HCT116 (cell line): Measurements from ENCODE around the gene PLSCR1. TPM values are rescaled to one million over a fixed set of nuclear protein-coding genes. Genes with fewer than 3 reads are reported as not detected.

Experiments used
- ATAC-seq: fragments of 200-7000 bp; cut with Tn5 transposase; 2 replicates; pipeline ENCODE4 v1.9.1; 2020; ENCODE audit warnings: mild to moderate bottlenecking, moderate library complexity
- BruUV-seq: library from RNA; stranded (reverse); fragments of 400-500 nt; replicated peaks from 2 replicates; lab custom pipeline; 2021; lab: Mats Ljungman, UMichigan
- CTCF ChIA-PET: fragments of 300-600 bp; sonication (Branson Sonifier 250); formaldehyde crosslinking; loops from one replicate; lab custom pipeline; 2021; ENCODE audit warnings: antibody characterized with exemption; lab: Charles Lee
- POLR2A ChIA-PET: fragments of 300-600, 350-600 bp; sonication (Branson Sonifier 250); formaldehyde crosslinking; loops from one replicate; lab custom pipeline; 2021; ENCODE audit warnings: antibody characterized with exemption; lab: Charles Lee
- RAD21 ChIA-PET, 2 experiments: fragments of 300-600 bp; sonication (Branson Sonifier 250); formaldehyde crosslinking; loops; one replicate each; lab custom pipeline; 2023; ENCODE audit warnings: low total read pairs in 2 of 2; ENCODE audit not compliant: uncharacterized antibody in 2 of 2, unreplicated experiment in 2 of 2, low non-redundant PET in 1 of 2; lab: Charles Lee
- DNase-seq: peaks from one replicate; pipeline ENCODE4 v3.0.0-alpha.2; 2010; ENCODE audit warnings: low read depth, low spot score
- H2AFZ ChIP-seq: fragments of 200-600 bp; shearing (Covaris generic), sonication (generic); 2 replicates; pipeline ENCODE4 v1.6.1; 2017; ENCODE audit warnings: low read depth, mixed run types, mixed read lengths, antibody characterized with exemption, low read length; ENCODE audit not compliant: poor library complexity, severe bottlenecking
- H3K27ac ChIP-seq: 2 replicates; pipeline ENCODE4 v1.5.1; 2012; ENCODE audit warnings: low read depth, low read length
- H3K27me3 ChIP-seq: fragments of 200-600 bp; sonication (generic); 2 replicates; pipeline ENCODE4 v1.6.1; 2016; ENCODE audit warnings: mixed run types, low read length, mixed read lengths; ENCODE audit not compliant: insufficient read depth
- H3K36me3 ChIP-seq, 2 experiments: fragments of 200-500 bp in 1 of 2; fragments of 200-600 bp in 1 of 2; sonication (Bioruptor generic) in 1 of 2; sonication (generic) in 1 of 2; 2 replicates each; pipeline versions ENCODE4 v1.5.1 to v1.6.1; 2014 to 2016; ENCODE audit warnings: low read length in 2 of 2, inconsistent platforms in 1 of 2, mixed read lengths in 1 of 2, mixed run types in 1 of 2; ENCODE audit not compliant: insufficient read depth in 2 of 2, control insufficient read depth in 1 of 2
- H3K4me1 ChIP-seq, 2 experiments: fragments of 200-600 bp in 1 of 2; sonication (generic) in 1 of 2; 2 replicates each; pipeline versions ENCODE4 v1.5.1 to v1.6.1; 2012 to 2017; ENCODE audit warnings: low read length in 2 of 2, inconsistent platforms in 1 of 2, mild to moderate bottlenecking in 1 of 2, mixed read lengths in 1 of 2, mixed run types in 1 of 2, moderate library complexity in 1 of 2; ENCODE audit not compliant: insufficient read depth in 2 of 2, control insufficient read depth in 1 of 2
- H3K4me2 ChIP-seq: fragments of 200-600 bp; sonication (generic); 2 replicates; pipeline ENCODE4 v1.6.1; 2017; ENCODE audit warnings: mixed run types, low read length, mixed read lengths
- H3K4me3 ChIP-seq, 2 experiments: fragments of 200-600 bp in 1 of 2; sonication (generic) in 1 of 2; replicated peaks in 1 of 2; 2 replicates each; pipeline ENCODE4 v1.5.1; 2011 to 2016; ENCODE audit warnings: low read length in 2 of 2, control low read depth in 1 of 2, low read depth in 1 of 2, mild to moderate bottlenecking in 1 of 2, mixed read lengths in 1 of 2, mixed run types in 1 of 2
- H3K79me2 ChIP-seq: fragments of 200-600 bp; sonication (generic); 2 replicates; pipeline ENCODE4 v1.6.1; 2017; ENCODE audit warnings: mild to moderate bottlenecking, mixed run types, low read length, moderate library complexity, mixed read lengths; ENCODE audit not compliant: insufficient read depth
- H3K9ac ChIP-seq: fragments of 200-600 bp; sonication (generic); 2 replicates; pipeline ENCODE4 v1.6.1; 2016; ENCODE audit warnings: low read length, mixed read lengths
- H3K9me2 ChIP-seq: fragments of 200-600 bp; sonication (generic), shearing (Covaris generic); 2 replicates; pipeline ENCODE4 v1.6.1; 2017; ENCODE audit warnings: mixed run types, mild to moderate bottlenecking, moderate library complexity; ENCODE audit not compliant: insufficient read depth
- H3K9me3 ChIP-seq, 2 experiments: fragments of 200-500 bp in 1 of 2; fragments of 200-600 bp in 1 of 2; sonication (Bioruptor generic) in 1 of 2; sonication (generic) in 1 of 2; 2 replicates each; pipeline ENCODE4 v1.6.1; 2014 to 2017; ENCODE audit warnings: low read length in 2 of 2, mixed read lengths in 2 of 2, inconsistent platforms in 1 of 2, low read depth in 1 of 2, mild to moderate bottlenecking in 1 of 2, mixed run types in 1 of 2, moderate library complexity in 1 of 2; ENCODE audit not compliant: control insufficient read depth in 1 of 2, insufficient read depth in 1 of 2
- H4K20me1 ChIP-seq: fragments of 200-600 bp; sonication (generic), shearing (Covaris generic); 2 replicates; pipeline ENCODE4 v1.6.1; 2017; ENCODE audit warnings: mixed run types, mild to moderate bottlenecking, moderate library complexity; ENCODE audit not compliant: insufficient read depth
- CBX3 ChIP-seq: IDR thresholded peaks from 2 replicates; pipeline ENCODE4 v1.6.1; 2012; ENCODE audit warnings: low read depth
- CEBPB ChIP-seq: IDR thresholded peaks from 2 replicates; pipeline ENCODE4 v1.6.1; 2012; ENCODE audit warnings: low read depth
- ELF1 ChIP-seq: IDR thresholded peaks from 2 replicates; pipeline ENCODE4 v1.6.1; 2012; ENCODE audit warnings: low read depth, borderline replicate concordance
- EZH2 ChIP-seq: fragments of 200-600 bp; sonication (generic); IDR thresholded peaks from 2 replicates; pipeline ENCODE4 v1.6.1; 2017; ENCODE audit warnings: antibody characterized with exemption, mixed run types
- EZH2phosphoT487 ChIP-seq: fragments of 200-600 bp; IDR thresholded peaks from 2 replicates; pipeline ENCODE4 v1.6.1; 2018; ENCODE audit warnings: antibody characterized with exemption, borderline replicate concordance
- JUND ChIP-seq: IDR thresholded peaks from 2 replicates; pipeline ENCODE4 v1.6.1; 2012
- POLR2A ChIP-seq: IDR thresholded peaks from 2 replicates; pipeline ENCODE4 v1.7.0; 2011; ENCODE audit warnings: borderline replicate concordance; ENCODE audit not compliant: insufficient read depth, insufficient read length; ENCODE audit errors: extremely low read depth
- RAD21 ChIP-seq: IDR thresholded peaks from 2 replicates; pipeline ENCODE4 v1.6.1; 2012; ENCODE audit warnings: low read depth, mild to moderate bottlenecking
- SIN3A ChIP-seq: IDR thresholded peaks from 2 replicates; pipeline ENCODE4 v1.6.1; 2012; ENCODE audit warnings: low read depth
- SP1 ChIP-seq: IDR thresholded peaks from 2 replicates; pipeline ENCODE4 v1.6.1; 2012; ENCODE audit warnings: low read depth
- SRF ChIP-seq: IDR thresholded peaks from 2 replicates; pipeline ENCODE4 v1.6.1; 2012; ENCODE audit warnings: low read depth
- TCF7L2 ChIP-seq: IDR thresholded peaks from 2 replicates; pipeline ENCODE4 v1.7.0; 2011; ENCODE audit warnings: borderline replicate concordance, inconsistent platforms; ENCODE audit not compliant: insufficient read depth, insufficient read length; ENCODE audit errors: extremely low read depth
- YY1 ChIP-seq: IDR thresholded peaks from 2 replicates; pipeline ENCODE4 v1.6.1; 2011; ENCODE audit warnings: low read length, low read depth, moderate library complexity, mild to moderate bottlenecking; ENCODE audit not compliant: insufficient replicate concordance; ENCODE audit errors: extremely low read depth
- ZNF274 ChIP-seq: fragments of 200-500 bp; sonication (Bioruptor generic); IDR thresholded peaks from 2 replicates; pipeline ENCODE4 v1.6.1; 2014; ENCODE audit warnings: mild to moderate bottlenecking, low read depth, low read length, inconsistent platforms
- intact Hi-C: fragments of 100-400 bp; cut with micrococcal nuclease; formaldehyde crosslinking; loops from 2 replicates; pipeline ENCODE4 v1.10.0; 2022
- total RNA-seq: library from RNA; stranded (reverse); gene quantifications from one replicate; pipeline ENCODE4 v1.2.1, GENCODE V29; 2021; ENCODE audit not compliant: unreplicated experiment
- TF ChIP-seq, protein P1 (sequence below): IDR thresholded peaks from 2 replicates; pipeline ENCODE4 v1.6.1; 2012
- TF ChIP-seq, protein P2 (sequence below): IDR thresholded peaks from 2 replicates; pipeline ENCODE4 v1.6.1; 2011; ENCODE audit warnings: mild to moderate bottlenecking, low read length, moderate library complexity; ENCODE audit not compliant: insufficient replicate concordance; ENCODE audit errors: extremely low read depth
- TF ChIP-seq, protein P3 (sequence below), 3 experiments: fragments of 200-600 bp in 1 of 3; sonication (generic) in 1 of 3; IDR thresholded peaks in 2 of 3; conservative IDR thresholded peaks in 1 of 3; 2 replicates each; pipeline ENCODE4 v1.5.1; 2012 to 2017; ENCODE audit warnings: low read depth in 2 of 3, low read length in 2 of 3, antibody characterized with exemption in 1 of 3, borderline replicate concordance in 1 of 3, control low read depth in 1 of 3, mild to moderate bottlenecking in 1 of 3, mixed read lengths in 1 of 3, mixed run types in 1 of 3, moderate library complexity in 1 of 3; ENCODE audit not compliant: insufficient read depth in 1 of 3
- TF ChIP-seq, protein P4 (sequence below): IDR thresholded peaks from 2 replicates; pipeline ENCODE4 v1.6.1; 2012

The PLSCR1 gene
- total RNA-seq, 1 experiment from 2014 or later = 44.2 TPM

DNA sequence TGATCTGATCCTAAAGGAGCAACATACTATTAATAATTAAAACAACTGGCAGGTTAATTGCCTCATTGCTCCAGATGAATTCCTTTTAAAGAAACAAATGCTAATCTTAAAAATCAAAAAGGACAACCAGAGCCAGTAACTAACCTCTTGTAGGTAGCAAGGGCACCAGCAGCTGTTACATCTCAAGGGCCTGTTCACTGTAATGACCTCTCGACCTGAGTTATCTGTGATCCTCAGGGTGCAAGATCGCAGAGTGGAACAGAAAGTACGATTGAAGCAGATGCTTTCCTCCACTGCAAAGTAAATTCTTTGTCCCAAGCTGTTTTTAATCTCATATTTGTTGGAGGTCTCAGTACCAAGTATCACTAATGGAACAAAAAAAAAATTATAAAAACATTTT, 49.4 kb upstream of the PLSCR1 start:
- H3K4me3 ChIP-seq = no peak overlapping the region
- no peak overlapping the region for H3K27ac ChIP-seq
- intact Hi-C loops = loop anchor here (5.0 to 10.0 kb wide), 2 partner anchors 599 to 1871 kb away; no protein-coding TSS in a partner anchor
- H4K20me1 ChIP-seq = no peaks in the 10 kb centered on the region
- DNase-seq = no peak
- H3K27me3 ChIP-seq = no peaks in the 10 kb centered on the region
- H3K79me2 ChIP-seq = no peaks in the 10 kb centered on the region
- ATAC-seq = no peak
- BruUV-seq = no TSS peak
- no peaks in the 10 kb centered on the region for H3K36me3 ChIP-seq
- no peaks in the 10 kb centered on the region for H3K9me3 ChIP-seq
- ChIA-PET RAD21 (no interaction called here), CTCF (interaction anchor here (0.8 to 2.5 kb wide), 8 partner anchors 9 to 267 kb away, joined by 3 to 15 read pairs (median 6); partner anchors contain the start of gene PLSCR5), POLR2A (no interaction called here)
- no peaks in the 10 kb centered on the region for H3K9me2 ChIP-seq
- H3K9ac ChIP-seq = no peak overlapping the region
- H2AFZ ChIP-seq = peak overlapping the region; percentile 27
- TF ChIP-seq JUND (no peak), SRF (no peak), SP1 (no peak), RAD21 (no peak)
- TF ChIP-seq, protein P1, sequence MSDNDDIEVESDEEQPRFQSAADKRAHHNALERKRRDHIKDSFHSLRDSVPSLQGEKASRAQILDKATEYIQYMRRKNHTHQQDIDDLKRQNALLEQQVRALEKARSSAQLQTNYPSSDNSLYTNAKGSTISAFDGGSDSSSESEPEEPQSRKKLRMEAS = no peak
- no peaks in the 10 kb centered on the region for H3K4me1 ChIP-seq
- no peak overlapping the region for H3K4me2 ChIP-seq

DNA sequence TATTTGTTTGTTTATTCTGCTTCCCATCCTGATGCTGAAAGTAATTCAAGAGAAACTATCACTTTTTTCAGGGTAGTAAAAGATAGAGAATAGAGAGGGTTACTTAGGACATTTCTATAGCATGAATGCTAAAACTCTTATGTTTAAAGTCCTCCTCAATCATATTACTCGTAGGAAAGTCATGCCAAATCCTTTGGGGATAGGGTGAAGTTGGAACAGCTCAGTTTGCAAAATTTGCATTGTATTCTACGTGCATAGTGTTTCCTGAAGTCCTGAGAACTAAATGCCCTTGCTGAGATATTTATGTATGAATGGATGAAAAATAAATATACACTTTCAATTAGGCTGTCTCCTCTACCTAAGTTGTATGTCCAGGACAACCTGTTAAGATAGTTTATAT, 46.1 kb upstream of the PLSCR1 start:
- RAD21 ChIA-PET = no interaction called here
- H3K36me3 ChIP-seq = no peaks in the 10 kb centered on the region
- intact Hi-C loops = loop anchor here (1.0 to 10.0 kb wide), 3 partner anchors 51 to 1874 kb away; no protein-coding TSS in a partner anchor
- no peak for DNase-seq
- H4K20me1 ChIP-seq = no peaks in the 10 kb centered on the region
- no peaks in the 10 kb centered on the region for H3K79me2 ChIP-seq
- peak overlapping the region; percentile 85 for H2AFZ ChIP-seq
- no peak overlapping the region for H3K27ac ChIP-seq
- no peaks in the 10 kb centered on the region for H3K4me1 ChIP-seq
- no peaks in the 10 kb centered on the region for H3K9me2 ChIP-seq
- no peak overlapping the region for H3K4me3 ChIP-seq
- no peak overlapping the region for H3K4me2 ChIP-seq
- H3K9me3 ChIP-seq = no peaks in the 10 kb centered on the region
- POLR2A ChIA-PET = no interaction called here
- no peak overlapping the region for H3K9ac ChIP-seq
- no peaks in the 10 kb centered on the region for H3K27me3 ChIP-seq
- CTCF ChIA-PET = interaction anchor here (0.6 to 4.7 kb wide), 8 partner anchors 8 to 525 kb away, joined by 3 to 37 read pairs (median 4); no protein-coding TSS in a partner anchor
- BruUV-seq = no TSS peak
- no peak for ATAC-seq
- TF ChIP-seq, protein P2, sequence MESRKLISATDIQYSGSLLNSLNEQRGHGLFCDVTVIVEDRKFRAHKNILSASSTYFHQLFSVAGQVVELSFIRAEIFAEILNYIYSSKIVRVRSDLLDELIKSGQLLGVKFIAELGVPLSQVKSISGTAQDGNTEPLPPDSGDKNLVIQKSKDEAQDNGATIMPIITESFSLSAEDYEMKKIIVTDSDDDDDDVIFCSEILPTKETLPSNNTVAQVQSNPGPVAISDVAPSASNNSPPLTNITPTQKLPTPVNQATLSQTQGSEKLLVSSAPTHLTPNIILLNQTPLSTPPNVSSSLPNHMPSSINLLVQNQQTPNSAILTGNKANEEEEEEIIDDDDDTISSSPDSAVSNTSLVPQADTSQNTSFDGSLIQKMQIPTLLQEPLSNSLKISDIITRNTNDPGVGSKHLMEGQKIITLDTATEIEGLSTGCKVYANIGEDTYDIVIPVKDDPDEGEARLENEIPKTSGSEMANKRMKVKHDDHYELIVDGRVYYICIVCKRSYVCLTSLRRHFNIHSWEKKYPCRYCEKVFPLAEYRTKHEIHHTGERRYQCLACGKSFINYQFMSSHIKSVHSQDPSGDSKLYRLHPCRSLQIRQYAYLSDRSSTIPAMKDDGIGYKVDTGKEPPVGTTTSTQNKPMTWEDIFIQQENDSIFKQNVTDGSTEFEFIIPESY = no peak
- TF ChIP-seq, protein P3, sequence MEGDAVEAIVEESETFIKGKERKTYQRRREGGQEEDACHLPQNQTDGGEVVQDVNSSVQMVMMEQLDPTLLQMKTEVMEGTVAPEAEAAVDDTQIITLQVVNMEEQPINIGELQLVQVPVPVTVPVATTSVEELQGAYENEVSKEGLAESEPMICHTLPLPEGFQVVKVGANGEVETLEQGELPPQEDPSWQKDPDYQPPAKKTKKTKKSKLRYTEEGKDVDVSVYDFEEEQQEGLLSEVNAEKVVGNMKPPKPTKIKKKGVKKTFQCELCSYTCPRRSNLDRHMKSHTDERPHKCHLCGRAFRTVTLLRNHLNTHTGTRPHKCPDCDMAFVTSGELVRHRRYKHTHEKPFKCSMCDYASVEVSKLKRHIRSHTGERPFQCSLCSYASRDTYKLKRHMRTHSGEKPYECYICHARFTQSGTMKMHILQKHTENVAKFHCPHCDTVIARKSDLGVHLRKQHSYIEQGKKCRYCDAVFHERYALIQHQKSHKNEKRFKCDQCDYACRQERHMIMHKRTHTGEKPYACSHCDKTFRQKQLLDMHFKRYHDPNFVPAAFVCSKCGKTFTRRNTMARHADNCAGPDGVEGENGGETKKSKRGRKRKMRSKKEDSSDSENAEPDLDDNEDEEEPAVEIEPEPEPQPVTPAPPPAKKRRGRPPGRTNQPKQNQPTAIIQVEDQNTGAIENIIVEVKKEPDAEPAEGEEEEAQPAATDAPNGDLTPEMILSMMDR (IDR thresholded peaks at IDR 0.05 in 2 of 3, conservative IDR thresholded peaks at IDR 0.05 in 1 of 3; ENCODE audit: borderline replicate concordance in 1 of 3, insufficient read depth in 1 of 3, low read depth in 2 of 3, low read length in 2 of 3) = no peak
- TF ChIP-seq CEBPB = no peak
- TF ChIP-seq EZH2phosphoT487 = no peak
- TF ChIP-seq, protein P4, sequence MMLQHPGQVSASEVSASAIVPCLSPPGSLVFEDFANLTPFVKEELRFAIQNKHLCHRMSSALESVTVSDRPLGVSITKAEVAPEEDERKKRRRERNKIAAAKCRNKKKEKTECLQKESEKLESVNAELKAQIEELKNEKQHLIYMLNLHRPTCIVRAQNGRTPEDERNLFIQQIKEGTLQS = no peak
- TF ChIP-seq EZH2 = no peak
- no peak for TF ChIP-seq SIN3A
- TF ChIP-seq RAD21 = no peak
- TF ChIP-seq YY1 = no peak
- no peak for TF ChIP-seq ELF1
- TF ChIP-seq ZNF274 = no peak
- no peak for TF ChIP-seq TCF7L2
- no peak for TF ChIP-seq POLR2A
- TF ChIP-seq CBX3 = no peak
